Measurements from ENCODE around the gene ARL4A. TPM values are rescaled to one million over a fixed set of nuclear protein-coding genes. Genes with fewer than 3 reads are reported as not detected.

ARL4A gene
- total and polyA plus RNA-seq, 9 of the 15 experiments (the other 6 are each of a cell fraction or from before 2014, with no cell fraction given), result 118 to 688 (median 172) TPM

- TF ChIP-seq ZNF592 (IDR thresholded peaks at IDR 0.05) (peak; percentile 69), PYGO2 (tag; IDR thresholded peaks at IDR 0.05) (peak; percentile 48; the same call in 1 of the 2 replicates), CBX1 (IDR thresholded peaks at IDR 0.05; ENCODE audit: low read depth) (no peak), GTF2F1 (IDR thresholded peaks at IDR 0.05; ENCODE audit: low read depth, low read length) (no peak), CBX5 (IDR thresholded peaks at IDR 0.05; ENCODE audit: borderline replicate concordance, low read depth) (no peak), ELF4 (CRISPR knock-in tag; IDR thresholded peaks at IDR 0.05) (no peak), POLR3G (IDR thresholded peaks at IDR 0.05; ENCODE audit: extremely low read depth, insufficient read length, insufficient replicate concordance) (no peak), NR4A1 (CRISPR knock-in tag; IDR thresholded peaks at IDR 0.05) (no peak), NR4A1 (tag; IDR thresholded peaks at IDR 0.05) (peak; percentile 43; the same call in 1 of the 2 replicates), NFE2 (IDR thresholded peaks at IDR 0.05; ENCODE audit: low read depth) (no peak), CXXC5 (CRISPR knock-in tag; IDR thresholded peaks at IDR 0.05) (no peak), CBFA2T2 (conservative IDR thresholded peaks at IDR 0.05) (no peak), MAZ (CRISPR knock-in tag; conservative IDR thresholded peaks at IDR 0.05 in 1 of 2, IDR thresholded peaks at IDR 0.05 in 1 of 2) (no peak), ZFX (CRISPR knock-in tag; IDR thresholded peaks at IDR 0.05) (no peak), ZKSCAN8 (CRISPR knock-in tag; IDR thresholded peaks at IDR 0.05) (0 out of 2 replicates have a peak, but pooled peaks have one; percentile 22), ZNF232 (CRISPR knock-in tag; IDR thresholded peaks at IDR 0.05) (no peak), PHF8 (IDR thresholded peaks at IDR 0.05; ENCODE audit: borderline replicate concordance, low read length) (no peak)
- TF ChIP-seq, protein P1, sequence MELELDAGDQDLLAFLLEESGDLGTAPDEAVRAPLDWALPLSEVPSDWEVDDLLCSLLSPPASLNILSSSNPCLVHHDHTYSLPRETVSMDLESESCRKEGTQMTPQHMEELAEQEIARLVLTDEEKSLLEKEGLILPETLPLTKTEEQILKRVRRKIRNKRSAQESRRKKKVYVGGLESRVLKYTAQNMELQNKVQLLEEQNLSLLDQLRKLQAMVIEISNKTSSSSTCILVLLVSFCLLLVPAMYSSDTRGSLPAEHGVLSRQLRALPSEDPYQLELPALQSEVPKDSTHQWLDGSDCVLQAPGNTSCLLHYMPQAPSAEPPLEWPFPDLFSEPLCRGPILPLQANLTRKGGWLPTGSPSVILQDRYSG (tag; conservative IDR thresholded peaks at IDR 0.05; ENCODE audit: low read depth), result no peak
- TF ChIP-seq, protein P2, sequence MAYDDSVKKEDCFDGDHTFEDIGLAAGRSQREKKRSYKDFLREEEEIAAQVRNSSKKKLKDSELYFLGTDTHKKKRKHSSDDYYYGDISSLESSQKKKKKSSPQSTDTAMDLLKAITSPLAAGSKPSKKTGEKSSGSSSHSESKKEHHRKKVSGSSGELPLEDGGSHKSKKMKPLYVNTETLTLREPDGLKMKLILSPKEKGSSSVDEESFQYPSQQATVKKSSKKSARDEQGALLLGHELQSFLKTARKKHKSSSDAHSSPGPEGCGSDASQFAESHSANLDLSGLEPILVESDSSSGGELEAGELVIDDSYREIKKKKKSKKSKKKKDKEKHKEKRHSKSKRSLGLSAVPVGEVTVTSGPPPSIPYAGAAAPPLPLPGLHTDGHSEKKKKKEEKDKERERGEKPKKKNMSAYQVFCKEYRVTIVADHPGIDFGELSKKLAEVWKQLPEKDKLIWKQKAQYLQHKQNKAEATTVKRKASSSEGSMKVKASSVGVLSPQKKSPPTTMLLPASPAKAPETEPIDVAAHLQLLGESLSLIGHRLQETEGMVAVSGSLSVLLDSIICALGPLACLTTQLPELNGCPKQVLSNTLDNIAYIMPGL (CRISPR knock-in tag; IDR thresholded peaks at IDR 0.05), result no peak
These were observed 51.2 kb downstream of the ARL4A start (continued) for GRCh38 chr7:12738665-12739064.
